Upper lobe of left lung (tissue), 6 donors: ENCODE results near the gene CDPF1. TPM values are rescaled to one million over a fixed set of nuclear protein-coding genes. Genes with fewer than 3 reads are reported as not detected.
A peak's percentile ranks its signal among the peaks of the same experiment; 100 is the strongest.
"Not testable (repeated sequence)": the region's sequence is repeated elsewhere in the genome, so short reads cannot be mapped to it uniquely, and the experiment has no call there.

ENCODE experiments used
- ATAC-seq, 2 donors: fragments of 200-7000 bp; cut with Tn5 transposase; one replicate each; pipeline ENCODE4 v1.9.1; 2022; ENCODE audit warnings: mild to moderate bottlenecking in 2 of 2, moderate library complexity in 2 of 2; ENCODE audit not compliant: low FRiP score in 2 of 2
- DNase-seq, 2 donors: peaks; one replicate each; pipeline ENCODE4 v3.0.0-alpha.2; 2019 to 2020
- H3K27ac ChIP-seq, 4 donors: fragments of 200-600 bp; sonication (generic); one replicate each; pipeline ENCODE4 v1.5.1; 2016 to 2019
- H3K27me3 ChIP-seq, 4 donors: fragments of 200-600 bp; sonication (generic); one replicate each; pipeline ENCODE4 v1.5.1; 2017 to 2019
- H3K36me3 ChIP-seq, 4 donors: fragments of 200-600 bp; sonication (generic); one replicate each; pipeline ENCODE4 v1.5.1; 2016 to 2019
- H3K4me1 ChIP-seq, 4 donors: fragments of 200-600 bp; sonication (generic); one replicate each; pipeline ENCODE4 v1.5.1; 2018 to 2019
- H3K4me3 ChIP-seq, 4 donors: fragments of 200-600 bp; sonication (generic); one replicate each; pipeline ENCODE4 v1.5.1; 2017 to 2019; ENCODE audit warnings: mild to moderate bottlenecking in 2 of 4, moderate library complexity in 1 of 4
- H3K9me3 ChIP-seq, 4 donors: fragments of 200-600 bp; sonication (generic); one replicate each; pipeline ENCODE4 v1.5.1; 2018 to 2019
- EP300 ChIP-seq, 4 donors: sonication (generic); formaldehyde crosslinking; IDR thresholded peaks; one replicate each; pipeline ENCODE4 v1.5.1; 2017; ENCODE audit warnings: antibody characterized with exemption in 4 of 4, control low read depth in 2 of 4
- POLR2A ChIP-seq, 4 donors: fragments of 450-650 bp; IDR thresholded peaks; one replicate each; pipeline ENCODE4 v1.5.1; 2016 to 2017; ENCODE audit warnings: antibody characterized with exemption in 4 of 4, mild to moderate bottlenecking in 2 of 4
- POLR2AphosphoS5 ChIP-seq, 2 donors: sonication (generic); formaldehyde crosslinking; IDR thresholded peaks; one replicate each; pipeline ENCODE4 v1.5.1; 2017; ENCODE audit warnings: antibody characterized with exemption in 2 of 2
- WGBS, 2 donors: methylation state at CpG; one replicate each; pipeline ENCODE4 v1.1.5; 2017 to 2018; 5-methylcytosine and 5-hydroxymethylcytosine counted together
- total RNA-seq, 6 donors: library from RNA; depleted of rRNA in 4 of 6; stranded (reverse); fragments of >200 nt in 4 of 6; gene quantifications; one replicate each; pipeline versions ENCODE4 v1.1.0 to v1.2.1, GENCODE V29; 2016 to 2021
- TF ChIP-seq, protein P1 (sequence below), 6 experiments: fragments of 450-650 bp in 4 of 6; fragments of 200-600 bp in 2 of 6; sonication (generic) in 2 of 6; IDR thresholded peaks; one replicate each; pipeline ENCODE4 v1.5.1; 2016 to 2019; ENCODE audit warnings: antibody characterized with exemption in 6 of 6
- donor health status: DM: no; HTN: no; CAD: no; lungs with moderate emphysema.
- donor health status: DM: no; HTN: yes; CAD: no; lungs with severe emphysema.

Gene CDPF1
- total RNA-seq, 6 donors from 2014 or later: 6.8 to 22.9 (median 11.2) TPM

DNA sequence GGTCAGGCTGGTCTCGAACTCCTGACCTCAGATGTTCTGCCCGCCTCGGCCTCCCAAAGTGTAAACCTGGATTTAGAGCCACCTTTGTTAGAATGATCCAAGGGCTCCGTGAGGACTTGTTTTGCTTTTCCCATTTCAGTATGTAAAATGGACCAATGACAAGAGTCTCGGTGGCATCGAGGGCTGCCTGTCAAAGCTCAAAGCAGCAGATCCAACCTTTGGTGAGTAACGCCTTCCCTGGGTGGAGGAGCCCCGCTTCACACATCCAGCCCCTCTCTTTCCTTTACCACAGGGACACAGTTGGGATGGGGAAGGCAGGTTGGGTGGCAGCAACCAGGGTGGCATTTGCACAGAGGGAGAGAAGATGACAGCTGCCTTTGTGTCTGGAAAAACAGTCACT lies 22.1 kb upstream of the CDPF1 start:
- ATAC-seq (no peak), DNase-seq (no peak)
- Histone ChIP-seq H3K9me3 (no peaks in the 10 kb centered on the region), H3K27me3 (no peaks in the 10 kb centered on the region), H3K4me1 (peaks cover 19 to 26% (median 22%) of the 10 kb centered on the region in 4 donors), H3K36me3 (peaks cover 23 to 66% (median 47%) of the 10 kb centered on the region in 4 donors), H3K27ac (no peak overlapping the region), H3K4me3 (no peak overlapping the region)
- 93 to 100% methylated on average over 8 of the region's 8 CpGs for WGBS, 2 donors
- TF ChIP-seq POLR2A (IDR thresholded peaks at IDR 0.05) (no peak), EP300 (IDR thresholded peaks at IDR 0.05) (no peak), POLR2AphosphoS5 (IDR thresholded peaks at IDR 0.05) (no peak)
- TF ChIP-seq, protein P1, sequence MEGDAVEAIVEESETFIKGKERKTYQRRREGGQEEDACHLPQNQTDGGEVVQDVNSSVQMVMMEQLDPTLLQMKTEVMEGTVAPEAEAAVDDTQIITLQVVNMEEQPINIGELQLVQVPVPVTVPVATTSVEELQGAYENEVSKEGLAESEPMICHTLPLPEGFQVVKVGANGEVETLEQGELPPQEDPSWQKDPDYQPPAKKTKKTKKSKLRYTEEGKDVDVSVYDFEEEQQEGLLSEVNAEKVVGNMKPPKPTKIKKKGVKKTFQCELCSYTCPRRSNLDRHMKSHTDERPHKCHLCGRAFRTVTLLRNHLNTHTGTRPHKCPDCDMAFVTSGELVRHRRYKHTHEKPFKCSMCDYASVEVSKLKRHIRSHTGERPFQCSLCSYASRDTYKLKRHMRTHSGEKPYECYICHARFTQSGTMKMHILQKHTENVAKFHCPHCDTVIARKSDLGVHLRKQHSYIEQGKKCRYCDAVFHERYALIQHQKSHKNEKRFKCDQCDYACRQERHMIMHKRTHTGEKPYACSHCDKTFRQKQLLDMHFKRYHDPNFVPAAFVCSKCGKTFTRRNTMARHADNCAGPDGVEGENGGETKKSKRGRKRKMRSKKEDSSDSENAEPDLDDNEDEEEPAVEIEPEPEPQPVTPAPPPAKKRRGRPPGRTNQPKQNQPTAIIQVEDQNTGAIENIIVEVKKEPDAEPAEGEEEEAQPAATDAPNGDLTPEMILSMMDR (IDR thresholded peaks at IDR 0.05): no peak

DNA sequence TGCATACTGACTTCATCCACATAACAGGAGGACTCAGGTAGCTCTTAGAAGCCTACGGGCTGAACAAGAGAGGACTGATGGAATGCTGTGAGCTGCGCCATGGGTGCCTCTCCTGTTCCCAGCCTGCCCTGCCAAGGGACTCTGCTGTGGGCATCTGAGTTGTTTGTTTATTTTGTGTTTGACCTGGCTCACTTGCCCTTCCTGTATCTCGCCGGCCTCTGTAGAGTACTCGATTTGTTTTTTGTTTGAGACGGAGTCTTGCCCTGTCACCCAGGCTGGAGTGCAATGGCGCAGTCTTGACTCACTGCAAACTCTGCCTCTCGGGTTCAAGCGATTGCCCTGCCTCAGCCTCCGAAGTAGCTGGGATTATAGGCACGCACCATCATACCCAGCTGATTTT lies 19.5 kb upstream of the CDPF1 start:
- ATAC-seq (no peak), DNase-seq (no peak)
- Histone ChIP-seq H3K27me3 (no peaks in the 10 kb centered on the region), H3K4me1 (peaks cover 19 to 32% (median 28%) of the 10 kb centered on the region in 4 donors), H3K36me3 (peaks cover 21 to 40% (median 25%) of the 10 kb centered on the region in 4 donors), H3K9me3 (no peaks in the 10 kb centered on the region), H3K4me3 (peak overlapping the region in 1 of 4 donors; percentile 1), H3K27ac (peak overlapping the region in 3 of 4 donors; percentile 30 to 45 (median 37))
- TF ChIP-seq EP300 (IDR thresholded peaks at IDR 0.05) (no peak), POLR2AphosphoS5 (IDR thresholded peaks at IDR 0.05) (no peak), POLR2A (IDR thresholded peaks at IDR 0.05) (no peak)
- TF ChIP-seq, protein P1 (IDR thresholded peaks at IDR 0.05): no peak
- WGBS, 2 donors: 67 to 78% methylated on average over 10 to 11 of the region's 11 CpGs

- Histone ChIP-seq H3K4me3 (peak within 1 kb of the TSS; percentile 56 to 92 (median 80)), H3K4me1 (peaks cover 19 to 40% (median 32%) of the 10 kb centered on the region in 4 donors), H3K27ac (peak within 1 kb of the TSS; percentile 71 to 90 (median 84)), H3K27me3 (no peaks in the 10 kb centered on the region), H3K9me3 (no peaks in the 10 kb centered on the region), H3K36me3 (peaks cover 4 to 21% (median 7%) of the 10 kb centered on the region in 4 donors)
- TF ChIP-seq EP300 (IDR thresholded peaks at IDR 0.05) (no peak), POLR2A (IDR thresholded peaks at IDR 0.05) (peak in 3 of 4 donors; percentile 36 to 82 (median 38)), POLR2AphosphoS5 (IDR thresholded peaks at IDR 0.05) (peak; percentile 61 to 73)
- TF ChIP-seq, protein P1 (IDR thresholded peaks at IDR 0.05): peak in 1 of 6 experiments; percentile 13
- WGBS, 2 donors: 1 to 5% methylated on average over 10 to 17 of the region's 74 CpGs
- peak; percentile 97 to 99 for ATAC-seq
- peak; percentile 95 to 97 for DNase-seq
Measured at GRCh38 chr22:46267431-46268279, 17.6 kb upstream of the CDPF1 start, which contains the start of gene TTC38. Gene TTC38, plus strand, starts transcription at chr22:46268008. Its CDS starts 32 bp downstream, at chr22:46268040.

GRCh38 chr22:46265627-46266026 lies 15.5 kb upstream of the CDPF1 start:
- H3K27me3 ChIP-seq, H3K9me3 ChIP-seq, ATAC-seq, H3K4me3 ChIP-seq, DNase-seq, H3K36me3 ChIP-seq, H3K27ac ChIP-seq: not testable (repeated sequence)
- 93 to 94% methylated on average over 3 to 4 of the region's 4 CpGs for WGBS, 2 donors
- H3K4me1 ChIP-seq: peaks cover 19 to 40% (median 32%) of the 10 kb centered on the region in 4 donors

DNA sequence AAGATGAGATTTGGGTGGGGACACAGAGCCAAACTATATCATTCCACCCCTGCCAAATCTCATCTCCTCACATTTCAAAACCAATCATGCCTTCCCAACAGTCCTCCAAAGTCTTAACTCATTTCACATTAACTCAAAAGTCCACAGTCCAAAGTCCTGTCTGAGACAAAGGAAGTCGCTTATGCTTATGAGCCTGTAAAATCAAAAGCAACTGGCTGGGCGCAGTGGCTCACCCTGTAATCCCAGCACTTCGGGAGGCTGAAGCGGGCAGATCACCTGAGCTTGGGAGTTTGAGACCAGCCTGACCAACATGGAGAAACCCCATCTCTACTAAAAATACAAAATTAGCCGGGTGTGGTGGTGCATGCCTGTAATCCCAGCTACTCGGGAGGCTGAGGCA lies 14.4 kb upstream of the CDPF1 start:
- not testable (repeated sequence) for H3K27me3 ChIP-seq, H3K9me3 ChIP-seq, H3K27ac ChIP-seq, H3K36me3 ChIP-seq, H3K4me3 ChIP-seq, ATAC-seq, DNase-seq
- 97 to 100% methylated on average over 6 of the region's 6 CpGs for WGBS, 2 donors
- peaks cover 13 to 34% (median 26%) of the 10 kb centered on the region in 4 donors for H3K4me1 ChIP-seq
